Measurements from ENCODE around the gene TAF4.

TAF4 gene

DNA sequence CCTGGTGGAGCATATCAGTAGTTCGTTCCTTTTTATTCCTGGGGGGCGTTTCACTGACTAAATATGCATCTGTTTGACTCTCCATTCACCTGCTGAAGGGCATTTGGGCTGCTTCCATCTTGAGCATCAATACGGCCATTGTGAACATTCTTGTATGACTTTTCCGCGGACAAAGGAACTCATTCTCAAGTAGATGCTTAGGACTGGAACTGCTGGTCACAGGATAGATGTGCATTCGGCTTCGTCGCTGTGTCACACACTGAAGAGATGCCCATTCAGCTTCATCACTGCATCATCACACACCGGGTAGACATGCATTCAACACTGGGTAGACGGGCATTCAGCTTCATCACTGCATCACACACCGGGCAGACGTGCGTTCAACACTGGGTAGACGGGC lies 95.3 kb downstream of the TAF4 start:
- TF ChIP-seq POLR2A (IDR thresholded peaks at IDR 0.05; ENCODE audit: low read length) (no peak), GATA1 (IDR thresholded peaks at IDR 0.05; ENCODE audit: low read depth, low read length) (no peak)
- DNase-seq = no peak

DNA sequence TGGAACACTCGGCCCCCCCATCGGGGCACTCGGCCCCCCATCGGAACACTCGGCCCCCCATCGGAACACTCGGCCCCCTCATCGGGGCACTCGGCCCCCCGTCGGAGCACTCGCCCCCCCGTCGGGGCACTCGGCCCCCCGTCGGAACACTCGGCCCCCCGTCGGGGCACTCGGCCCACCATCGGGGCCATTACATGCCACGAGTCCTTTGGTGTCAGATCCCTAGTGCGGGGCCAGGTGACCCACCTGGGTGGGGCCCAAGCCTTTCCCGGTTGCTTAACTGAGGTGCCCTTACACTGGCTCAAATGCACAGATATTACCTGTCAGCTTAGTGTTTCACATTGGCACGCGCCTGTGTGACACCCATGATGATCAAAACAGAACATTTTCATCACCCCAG lies 95.9 kb downstream of the TAF4 start:
- no peak for TF ChIP-seq GATA1 (IDR thresholded peaks at IDR 0.05; ENCODE audit: low read depth, low read length)
- TF ChIP-seq POLR2A (IDR thresholded peaks at IDR 0.05; ENCODE audit: low read length) = no peak
- DNase-seq = no peak

DNA sequence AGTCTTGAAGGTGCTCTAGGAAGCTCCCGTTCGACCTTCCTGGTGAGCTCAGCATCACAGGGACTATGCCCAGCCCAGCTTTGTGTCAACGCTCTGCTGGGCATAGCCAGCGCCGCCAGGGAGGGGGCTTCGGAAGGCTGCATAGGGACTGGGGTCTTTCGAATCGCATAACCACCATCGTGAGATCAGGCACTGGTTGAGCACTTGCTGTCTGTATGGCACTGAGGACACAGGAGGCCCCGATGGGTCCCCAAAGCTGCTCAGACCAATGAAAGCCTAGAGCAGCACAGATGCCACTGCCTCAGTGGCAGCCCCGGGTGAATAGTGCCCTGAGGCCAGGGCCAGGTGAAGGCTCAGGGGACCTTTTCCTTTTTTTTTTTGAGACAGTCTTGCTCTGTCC lies 96.7 kb downstream of the TAF4 start:
- DNase-seq = no peak
- no peak for TF ChIP-seq GATA1 (IDR thresholded peaks at IDR 0.05; ENCODE audit: low read depth, low read length)
- no peak for TF ChIP-seq POLR2A (IDR thresholded peaks at IDR 0.05; ENCODE audit: low read length)

GRCh38 chr20:61968036-61968810 lies 97.5 kb downstream of the TAF4 start:
- no peak for TF ChIP-seq POLR2A (IDR thresholded peaks at IDR 0.05; ENCODE audit: low read length)
- TF ChIP-seq GATA1 (IDR thresholded peaks at IDR 0.05; ENCODE audit: low read depth, low read length) = no peak
- DNase-seq = no peak

DNA sequence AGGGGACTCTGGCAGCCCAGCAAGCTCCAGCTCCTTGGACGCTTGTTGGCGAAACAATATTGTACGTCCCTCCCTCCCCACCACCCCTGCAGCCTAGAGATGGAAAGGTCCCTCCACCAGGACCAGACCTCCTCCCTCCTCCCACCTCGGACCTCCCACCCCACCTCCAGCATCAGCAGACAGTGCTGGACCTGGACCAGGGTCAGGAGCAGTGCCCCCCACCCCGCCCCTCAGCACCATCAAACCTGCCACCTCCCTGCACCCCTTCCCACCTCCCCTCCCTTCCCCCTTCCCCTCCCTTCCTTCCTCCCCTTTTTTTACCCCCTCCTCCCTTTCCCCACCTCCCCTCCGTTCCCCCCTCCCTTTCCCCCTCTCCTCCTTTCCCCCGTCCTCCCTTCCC lies 98.4 kb downstream of the TAF4 start:
- no peak for TF ChIP-seq GATA1 (IDR thresholded peaks at IDR 0.05; ENCODE audit: low read depth, low read length)
- no peak for TF ChIP-seq POLR2A (IDR thresholded peaks at IDR 0.05; ENCODE audit: low read length)
- DNase-seq = no peak

GRCh38 chr20:61966492-61967244 lies 99.0 kb downstream of the TAF4 start:
- TF ChIP-seq POLR2A (IDR thresholded peaks at IDR 0.05; ENCODE audit: low read length) (no peak), GATA1 (IDR thresholded peaks at IDR 0.05; ENCODE audit: low read depth, low read length) (no peak)
- no peak for DNase-seq

- DNase-seq = no peak
- TF ChIP-seq GATA1 (IDR thresholded peaks at IDR 0.05; ENCODE audit: low read depth, low read length) = no peak
- no peak for TF ChIP-seq POLR2A (IDR thresholded peaks at IDR 0.05; ENCODE audit: low read length)
Observed at GRCh38 chr20:61965606-61966491, 99.8 kb downstream of the TAF4 start.

DNA sequence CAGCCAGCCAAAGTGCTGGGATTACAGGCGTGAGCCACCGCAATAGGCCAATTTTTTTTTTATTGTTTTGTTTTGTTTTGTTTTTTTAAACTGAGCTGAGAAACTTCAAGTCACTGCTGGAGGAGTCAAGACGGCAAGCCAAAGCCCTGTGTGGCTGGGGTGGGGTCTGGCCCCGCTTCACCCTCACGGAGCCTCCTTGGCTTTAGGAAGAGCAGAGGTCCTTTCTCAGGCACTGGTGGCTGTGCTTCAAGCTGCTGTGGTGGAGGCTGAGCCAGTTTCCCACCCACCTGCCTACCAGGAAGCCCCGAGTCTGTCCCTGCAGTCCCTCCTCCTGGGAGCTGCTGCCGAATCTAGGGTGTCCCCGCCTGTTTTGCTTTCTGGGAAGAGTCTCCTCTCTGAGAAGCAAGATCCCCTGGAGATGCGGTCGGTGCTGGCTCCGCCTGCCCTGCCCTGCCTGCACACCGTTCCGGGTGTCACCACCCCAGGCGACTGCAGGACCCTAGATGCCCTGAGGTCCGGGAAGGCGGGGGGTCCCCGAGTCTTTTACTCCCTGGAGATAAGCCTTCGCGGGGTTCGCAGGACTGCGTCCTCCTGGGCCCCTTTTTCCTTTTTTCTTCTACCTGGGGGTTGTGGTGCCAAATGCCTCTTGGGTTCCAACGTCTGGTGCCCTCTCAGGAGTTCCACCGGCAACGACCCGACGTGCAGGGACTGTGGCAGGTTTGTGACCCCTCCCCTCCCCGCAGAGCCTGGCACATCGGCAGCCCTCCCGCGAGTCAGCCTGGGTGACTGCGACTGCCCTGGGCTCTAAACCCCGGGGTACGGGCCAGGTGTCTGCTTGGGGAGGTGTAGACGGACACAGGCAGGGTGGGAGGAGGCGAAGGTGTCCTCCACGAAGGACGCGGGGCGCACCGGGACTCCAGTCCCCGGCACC lies 100.7 kb downstream of the TAF4 start:
- no peak for TF ChIP-seq GATA1 (IDR thresholded peaks at IDR 0.05; ENCODE audit: low read depth, low read length)
- TF ChIP-seq POLR2A (IDR thresholded peaks at IDR 0.05; ENCODE audit: low read length) = no peak
- no peak for DNase-seq

DNA sequence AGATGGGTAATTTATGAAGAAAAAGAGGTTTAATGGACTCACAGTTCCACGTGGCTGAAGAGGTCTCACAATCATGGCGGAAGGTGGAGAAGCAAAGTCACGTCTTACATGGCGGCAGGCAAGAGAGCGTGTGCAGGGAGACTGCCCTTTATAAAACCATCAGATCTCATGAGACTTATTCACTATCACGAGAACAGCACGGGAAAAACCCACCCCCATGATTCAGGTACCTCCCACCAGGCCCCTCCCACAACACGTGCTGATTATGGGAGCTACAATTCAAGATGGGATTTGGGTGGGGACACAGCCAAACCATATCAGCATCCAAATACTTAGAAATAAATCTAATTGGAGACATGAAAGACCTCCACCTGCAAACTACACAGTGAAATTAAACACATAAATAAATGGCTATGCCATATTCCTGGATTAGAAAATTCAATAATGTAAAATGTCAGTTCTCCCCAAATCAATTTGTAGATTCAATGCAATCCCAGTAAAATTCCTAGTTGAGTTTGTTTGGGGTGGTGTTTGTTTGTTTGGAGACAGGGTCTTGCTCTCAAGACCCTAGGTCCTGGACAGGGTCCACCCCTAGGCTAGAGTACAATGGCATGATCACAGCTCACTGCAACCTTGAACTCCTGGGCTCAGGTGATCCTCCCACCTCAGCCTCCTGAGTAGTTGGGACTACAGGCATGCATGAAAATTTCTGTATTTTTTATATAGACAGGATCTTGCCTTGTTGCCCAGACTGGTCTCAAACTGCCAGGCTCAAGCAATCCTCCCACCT lies 101.6 kb downstream of the TAF4 start:
- no peak for DNase-seq

DNA sequence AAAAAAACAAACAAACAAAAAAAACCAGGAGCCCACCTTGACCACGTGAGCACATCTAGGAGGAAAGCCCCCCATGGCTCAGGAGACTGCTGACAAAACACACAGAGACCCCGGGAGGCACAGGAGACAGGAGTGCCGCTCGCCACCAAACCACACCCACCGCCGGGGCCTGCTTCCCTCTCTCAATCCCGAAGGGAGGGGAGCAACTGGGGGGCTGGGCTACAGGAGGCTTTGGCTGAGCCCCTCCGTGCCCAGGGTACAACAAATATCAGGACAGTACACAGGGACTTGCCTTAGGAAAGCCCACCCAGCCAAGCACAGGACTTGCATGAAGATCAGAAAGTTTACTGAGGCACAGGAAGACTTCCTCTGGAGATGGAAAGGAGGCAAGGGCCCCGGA lies 102.5 kb downstream of the TAF4 start:
- no peak for TF ChIP-seq GATA1 (IDR thresholded peaks at IDR 0.05; ENCODE audit: low read depth, low read length)
- no peak for TF ChIP-seq POLR2A (IDR thresholded peaks at IDR 0.05; ENCODE audit: low read length)
- no peak for DNase-seq

More for the DNA sequence above, 101.6 kb downstream of the TAF4 start:
- TF ChIP-seq POLR2A (IDR thresholded peaks at IDR 0.05; ENCODE audit: low read length) = no peak
- TF ChIP-seq GATA1 (IDR thresholded peaks at IDR 0.05; ENCODE audit: low read depth, low read length) = no peak

DNA sequence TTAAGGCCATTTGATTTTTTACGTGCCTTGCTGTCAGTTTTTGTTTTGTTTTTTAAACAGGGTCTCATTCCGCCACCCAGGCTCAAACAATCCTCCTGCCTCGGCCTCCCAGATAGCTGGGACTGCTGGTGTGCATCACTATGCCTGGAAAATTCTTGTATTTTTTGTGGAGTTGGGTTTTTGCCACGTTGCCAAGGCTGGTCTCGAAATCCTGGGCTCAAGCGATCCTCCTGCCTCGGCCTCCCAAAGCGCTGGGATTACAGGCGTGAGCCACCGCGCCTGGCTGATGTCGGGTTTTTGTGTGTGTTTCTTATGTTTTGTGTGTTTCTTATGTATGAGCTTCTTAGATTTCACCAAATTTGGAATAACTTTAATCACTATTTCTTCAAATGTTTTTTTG lies 104.8 kb downstream of the TAF4 start:
- no peak for DNase-seq
- TF ChIP-seq POLR2A (IDR thresholded peaks at IDR 0.05; ENCODE audit: low read length) = no peak
- no peak for TF ChIP-seq GATA1 (IDR thresholded peaks at IDR 0.05; ENCODE audit: low read depth, low read length)
